Activated T-cell treated with anti-CD3 and anti-CD28 coated beads, Interleukin-2, amount 50 U/mL, for 72 hours (primary cell): ENCODE measurements around the gene RMI2. TPM values are rescaled to one million over a fixed set of nuclear protein-coding genes. Genes with fewer than 3 reads are reported as not detected.

Experiments
- ATAC-seq, 2 donors: fragments of 150-1000 bp; cut with Tn5 transposase; replicated peaks in 1 of 2; 2 replicates each; pipeline ENCODE4 v1.10.0; 2021; ENCODE audit warnings: moderate library complexity in 2 of 2, mild to moderate bottlenecking in 1 of 2
- DNase-seq, 2 donors: peaks; one replicate each; pipeline ENCODE4 v3.0.0; 2021 to 2022; ENCODE audit warnings: mixed read lengths in 1 of 2
- H3K27ac Mint-ChIP-seq: one replicate; pipeline ENCODE4 v1.8.0; 2022; ENCODE audit warnings: mild to moderate bottlenecking, moderate library complexity, mixed read lengths
- H3K27me3 Mint-ChIP-seq: one replicate; pipeline ENCODE4 v1.8.0; 2022; ENCODE audit warnings: low read depth, mixed read lengths
- H3K36me3 Mint-ChIP-seq, 2 donors: one replicate each; pipeline ENCODE4 v1.8.0; 2022; ENCODE audit warnings: mixed read lengths in 2 of 2, mild to moderate bottlenecking in 1 of 2; ENCODE audit not compliant: insufficient read depth in 2 of 2
- H3K4me1 Mint-ChIP-seq: one replicate; pipeline ENCODE4 v1.8.0; 2022; ENCODE audit warnings: low read depth, mixed read lengths
- H3K4me3 Mint-ChIP-seq, 2 donors: one replicate each; pipeline ENCODE4 v1.8.0; 2022; ENCODE audit warnings: mild to moderate bottlenecking in 2 of 2, mixed read lengths in 2 of 2, moderate library complexity in 2 of 2
- H3K9me3 Mint-ChIP-seq, 2 donors: one replicate each; pipeline ENCODE4 v1.8.0; 2022; ENCODE audit warnings: mixed read lengths in 2 of 2
- total RNA-seq, 2 donors: library from RNA; stranded (reverse); gene quantifications; one replicate each; pipeline ENCODE4 v1.2.3, GENCODE V29; 2022

The RMI2 gene
- total RNA-seq, 2 donors from 2014 or later = 105 to 119 TPM

- Mint-ChIP-seq H3K4me1 (peaks cover 65% of the 10 kb centered on the region), H3K9me3 (no peaks in the 10 kb centered on the region), H3K27ac (peak overlapping the region; percentile 79), H3K4me3 (peak overlapping the region; percentile 80 to 90), H3K27me3 (no peaks in the 10 kb centered on the region), H3K36me3 (peaks cover 0 to 2% of the 10 kb centered on the region in 2 donors)
- DNase-seq (peak; percentile 21 to 51), ATAC-seq (peak; percentile 15 to 19)
Measured at GRCh38 chr16:11327277-11328171, 17.7 kb upstream of the RMI2 start.

- Mint-ChIP-seq H3K27me3 (no peaks in the 10 kb centered on the region), H3K27ac (peak overlapping the region; percentile 79), H3K9me3 (no peaks in the 10 kb centered on the region), H3K4me3 (peak overlapping the region; percentile 80 to 90), H3K4me1 (peaks cover 71% of the 10 kb centered on the region), H3K36me3 (peaks cover 0 to 2% of the 10 kb centered on the region in 2 donors)
- DNase-seq = peak; percentile 67 to 74
- peak; percentile 75 to 77 for ATAC-seq
Measured at GRCh38 chr16:11328172-11329070, 16.8 kb upstream of the RMI2 start.

- ATAC-seq (peak in 1 of 2 donors; percentile 12), DNase-seq (no peak)
- Mint-ChIP-seq H3K27ac (peak overlapping the region; percentile 44), H3K4me3 (peak overlapping the region; percentile 80 to 90), H3K4me1 (peaks cover 77% of the 10 kb centered on the region), H3K9me3 (no peaks in the 10 kb centered on the region), H3K27me3 (no peaks in the 10 kb centered on the region), H3K36me3 (peaks cover 0 to 2% of the 10 kb centered on the region in 2 donors)
Measured at GRCh38 chr16:11329071-11329491, 16.2 kb upstream of the RMI2 start.

DNA sequence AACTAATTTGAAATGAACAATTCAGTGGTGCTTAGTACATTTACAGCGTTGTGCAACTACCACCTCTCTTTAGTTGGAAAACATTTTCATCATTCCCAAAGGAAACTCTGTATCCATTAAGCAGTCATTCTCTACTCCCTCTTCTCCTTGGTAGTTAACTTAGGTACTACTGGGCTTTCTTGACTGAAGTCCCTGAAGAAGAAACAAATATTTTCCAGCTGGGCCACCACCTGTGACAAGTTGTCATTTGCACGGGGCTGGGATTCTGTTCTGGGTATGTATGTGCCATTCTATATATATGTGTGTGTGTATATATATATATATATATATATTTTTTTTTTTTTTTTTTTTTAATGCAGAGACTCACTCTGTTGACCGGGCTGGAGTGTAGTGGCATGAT, 15.4 kb upstream of the RMI2 start:
- H3K9me3 Mint-ChIP-seq = no peaks in the 10 kb centered on the region
- no peak for DNase-seq
- H3K4me1 Mint-ChIP-seq = peaks cover 73% of the 10 kb centered on the region
- H3K4me3 Mint-ChIP-seq = no peak overlapping the region
- no peak overlapping the region for H3K27ac Mint-ChIP-seq
- no peak for ATAC-seq
- H3K27me3 Mint-ChIP-seq = no peaks in the 10 kb centered on the region
- H3K36me3 Mint-ChIP-seq = peaks cover 0 to 2% of the 10 kb centered on the region in 2 donors

DNA sequence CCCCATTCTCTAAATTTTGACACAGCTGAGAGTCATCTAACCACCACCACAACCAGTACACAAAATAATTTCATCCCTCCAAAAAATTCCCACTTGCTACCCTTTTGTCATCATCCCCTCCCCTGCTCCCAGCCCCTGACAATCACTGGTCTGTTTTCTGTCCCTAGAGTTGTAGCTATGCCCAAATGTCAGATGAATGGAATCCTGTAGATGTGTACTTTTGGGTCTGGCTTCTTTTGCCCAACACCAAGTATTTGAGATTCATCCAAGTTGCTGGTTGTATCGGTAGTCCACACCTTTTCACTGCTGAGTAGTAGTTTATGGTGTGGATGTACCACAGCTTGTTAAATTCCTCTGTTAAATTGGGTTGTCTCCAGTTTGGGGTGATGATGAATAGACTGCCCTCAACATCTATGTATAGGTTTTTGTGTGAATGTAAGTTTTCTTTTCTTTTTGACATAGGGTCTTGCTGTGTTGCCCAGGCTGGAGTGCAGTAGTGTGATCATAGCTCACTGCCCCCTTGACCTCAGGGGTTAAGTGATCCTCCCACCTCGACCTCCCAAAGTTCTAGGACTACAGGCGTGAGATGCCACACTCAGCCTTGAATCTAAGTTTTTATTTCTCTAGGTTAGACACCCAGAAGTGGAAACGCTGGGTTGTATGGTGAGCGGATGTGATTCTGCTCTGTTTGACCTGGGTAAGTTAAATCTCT, 14.6 kb upstream of the RMI2 start:
- no peak overlapping the region for H3K27ac Mint-ChIP-seq
- H3K36me3 Mint-ChIP-seq = peaks cover 0 to 2% of the 10 kb centered on the region in 2 donors
- no peaks in the 10 kb centered on the region for H3K27me3 Mint-ChIP-seq
- peaks cover 65% of the 10 kb centered on the region for H3K4me1 Mint-ChIP-seq
- no peaks in the 10 kb centered on the region for H3K9me3 Mint-ChIP-seq
- ATAC-seq (no peak), DNase-seq (no peak)
- H3K4me3 Mint-ChIP-seq = no peak overlapping the region

- Mint-ChIP-seq H3K4me3 (no peak overlapping the region), H3K9me3 (no peaks in the 10 kb centered on the region), H3K36me3 (peaks cover 0 to 2% of the 10 kb centered on the region in 2 donors), H3K27ac (no peak overlapping the region), H3K4me1 (peaks cover 52% of the 10 kb centered on the region), H3K27me3 (no peaks in the 10 kb centered on the region)
- no peak for ATAC-seq
- DNase-seq = no peak
Measured at GRCh38 chr16:11331967-11332366, 13.3 kb upstream of the RMI2 start.

- peaks cover 0 to 2% of the 10 kb centered on the region in 2 donors for H3K36me3 Mint-ChIP-seq
- H3K27me3 Mint-ChIP-seq = no peaks in the 10 kb centered on the region
- H3K4me1 Mint-ChIP-seq = peaks cover 42% of the 10 kb centered on the region
- H3K9me3 Mint-ChIP-seq = no peaks in the 10 kb centered on the region
- DNase-seq (peak in 1 of 2 donors; percentile 37), ATAC-seq (peak; percentile 47 to 51)
- H3K4me3 Mint-ChIP-seq = no peak overlapping the region
- H3K27ac Mint-ChIP-seq = no peak overlapping the region
Measured at GRCh38 chr16:11333010-11333409, 12.2 kb upstream of the RMI2 start.

GRCh38 chr16:11333702-11334101, 11.6 kb upstream of the RMI2 start:
- Mint-ChIP-seq H3K27me3 (no peaks in the 10 kb centered on the region), H3K4me1 (peaks cover 35% of the 10 kb centered on the region), H3K36me3 (no peaks in the 10 kb centered on the region), H3K9me3 (no peaks in the 10 kb centered on the region), H3K27ac (no peak overlapping the region), H3K4me3 (no peak overlapping the region)
- DNase-seq (no peak), ATAC-seq (no peak)

GRCh38 chr16:11334831-11335404, 10.3 kb upstream of the RMI2 start:
- Mint-ChIP-seq H3K4me1 (peaks cover 23% of the 10 kb centered on the region), H3K27ac (no peak overlapping the region), H3K4me3 (no peak overlapping the region), H3K27me3 (no peaks in the 10 kb centered on the region), H3K36me3 (no peaks in the 10 kb centered on the region), H3K9me3 (no peaks in the 10 kb centered on the region)
- ATAC-seq (no peak), DNase-seq (no peak)

DNA sequence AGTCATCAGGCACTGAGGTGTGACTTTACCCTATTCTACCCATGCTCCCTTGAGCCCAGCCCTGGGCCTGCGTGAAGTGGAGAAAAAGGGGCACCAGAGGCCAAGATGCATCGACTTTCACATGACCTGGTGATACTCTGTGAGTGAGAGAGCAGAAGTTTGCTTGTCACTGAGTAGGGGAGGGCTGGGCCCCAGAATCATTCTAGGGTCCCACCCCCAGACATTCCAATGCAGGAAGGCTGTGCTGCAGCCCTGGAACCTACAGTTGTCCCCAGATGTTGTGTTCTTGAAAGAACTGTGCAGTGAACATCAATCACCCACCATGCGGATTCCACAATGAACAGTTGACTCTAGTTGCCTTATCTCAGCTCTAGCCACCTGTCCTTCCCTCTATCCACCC, 6.2 kb upstream of the RMI2 start:
- Mint-ChIP-seq H3K27ac (no peak overlapping the region), H3K27me3 (no peaks in the 10 kb centered on the region), H3K9me3 (no peaks in the 10 kb centered on the region), H3K4me3 (no peak overlapping the region), H3K4me1 (peaks cover 23% of the 10 kb centered on the region), H3K36me3 (no peaks in the 10 kb centered on the region)
- no peak for ATAC-seq
- no peak for DNase-seq

DNA sequence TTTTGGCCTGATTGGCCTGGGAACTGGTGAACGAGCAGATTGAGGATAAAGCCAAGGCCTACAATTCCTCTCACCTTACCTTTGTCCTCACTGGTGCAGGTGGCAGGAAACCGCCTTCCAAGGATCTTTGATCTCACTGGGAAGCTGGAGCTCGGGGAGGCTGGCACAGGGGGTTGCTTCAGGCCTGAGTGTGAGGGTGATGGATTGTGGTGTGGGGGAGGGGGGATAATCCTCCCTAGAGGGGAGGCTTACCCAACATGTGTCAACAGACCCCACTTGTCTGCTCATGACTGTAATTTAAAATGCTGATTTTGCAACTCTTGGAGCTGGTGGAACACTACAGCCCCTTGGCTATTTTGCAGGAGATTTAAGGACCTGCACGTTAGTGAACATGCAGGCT, 4.5 kb upstream of the RMI2 start:
- Mint-ChIP-seq H3K27ac (no peak overlapping the region), H3K4me1 (peaks cover 29% of the 10 kb centered on the region), H3K36me3 (no peaks in the 10 kb centered on the region), H3K4me3 (no peak overlapping the region), H3K9me3 (no peaks in the 10 kb centered on the region), H3K27me3 (no peaks in the 10 kb centered on the region)
- ATAC-seq (no peak), DNase-seq (no peak)

DNA sequence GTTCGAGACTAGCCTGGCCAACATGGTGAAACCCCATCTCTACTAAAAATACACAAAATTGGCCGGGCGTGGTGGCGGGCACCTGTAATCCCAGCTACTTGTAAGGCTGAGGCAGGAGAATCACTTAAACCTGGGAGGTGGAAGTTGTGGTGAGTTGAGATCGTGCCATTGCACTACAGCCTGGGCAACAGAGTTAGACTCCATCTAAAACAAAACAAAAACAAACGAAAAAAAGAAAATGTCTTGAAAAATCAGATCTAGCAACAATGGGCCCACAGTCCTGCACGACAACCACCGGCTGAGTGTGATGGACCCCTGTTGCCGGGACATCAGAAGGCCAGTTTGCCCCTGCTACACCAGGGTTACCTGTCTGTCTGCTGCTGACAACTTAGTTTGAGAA, 3.9 kb upstream of the RMI2 start:
- DNase-seq = no peak
- H3K36me3 Mint-ChIP-seq = peaks cover 0 to 4% of the 10 kb centered on the region in 2 donors
- no peaks in the 10 kb centered on the region for H3K9me3 Mint-ChIP-seq
- peak overlapping the region in 1 of 2 donors; percentile 65 for H3K4me3 Mint-ChIP-seq
- ATAC-seq = no peak
- H3K27ac Mint-ChIP-seq = no peak overlapping the region
- H3K4me1 Mint-ChIP-seq = peaks cover 30% of the 10 kb centered on the region
- H3K27me3 Mint-ChIP-seq = no peaks in the 10 kb centered on the region
